Stimulated activated naive CD8-positive, alpha-beta T cell treated with anti-CD3 and anti-CD28 coated beads, Interleukin-15, Interleukin-2, amounts not matched to agents 100 U/mL and 50 U/mL, for 24 hours (primary cell): Measurements from ENCODE around the gene ENTPD1.
"Not testable (repeated sequence)": the region's sequence is repeated elsewhere in the genome, so short reads cannot be mapped to it uniquely, and the experiment has no call there.

ENCODE experiments used
- ATAC-seq: fragments of 150-1000 bp; cut with Tn5 transposase; one replicate; pipeline ENCODE4 v1.10.0; 2021
- DNase-seq: peaks from one replicate; pipeline ENCODE4 v3.0.0; 2021

Gene ENTPD1

GRCh38 chr10:95756041-95756761 lies at the start of gene ENTPD1:
Gene ENTPD1 (plus strand): TSS chr10:95756163. CDS start chr10:95756240, 77 bp downstream.
- no peak for DNase-seq
- no peak for ATAC-seq

GRCh38 chr10:95706573-95706972 lies 49.4 kb upstream of the ENTPD1 start:
- DNase-seq (no peak), ATAC-seq (no peak)

- ATAC-seq = no peak
- DNase-seq = no peak
Observed at GRCh38 chr10:95706990-95707389, 49.0 kb upstream of the ENTPD1 start.

GRCh38 chr10:95711492-95711891 lies 44.5 kb upstream of the ENTPD1 start:
- ATAC-seq = no peak
- DNase-seq = no peak

- ATAC-seq (no peak), DNase-seq (no peak)
Observed at GRCh38 chr10:95716466-95716865, 39.5 kb upstream of the ENTPD1 start.

GRCh38 chr10:95716866-95717265 lies 39.1 kb upstream of the ENTPD1 start:
- DNase-seq = no peak
- ATAC-seq = no peak

GRCh38 chr10:95720745-95721144 lies 35.2 kb upstream of the ENTPD1 start:
- DNase-seq, ATAC-seq: not testable (repeated sequence)

- ATAC-seq, DNase-seq: not testable (repeated sequence)
Observed at GRCh38 chr10:95722496-95722895, 33.5 kb upstream of the ENTPD1 start.

GRCh38 chr10:95728526-95728925 lies 27.4 kb upstream of the ENTPD1 start:
- DNase-seq (no peak), ATAC-seq (no peak)

- DNase-seq (no peak), ATAC-seq (no peak)
Observed at GRCh38 chr10:95729323-95730055, 26.5 kb upstream of the ENTPD1 start.

- ATAC-seq = no peak
- DNase-seq = no peak
Observed at GRCh38 chr10:95730233-95730632, 25.7 kb upstream of the ENTPD1 start.

GRCh38 chr10:95732907-95733306 lies 23.1 kb upstream of the ENTPD1 start:
- ATAC-seq = not testable (repeated sequence)

GRCh38 chr10:95739056-95739455 lies 16.9 kb upstream of the ENTPD1 start:
- no peak for ATAC-seq
- no peak for DNase-seq

More at GRCh38 chr10:95732907-95733306, 23.1 kb upstream of the ENTPD1 start:
- not testable (repeated sequence) for DNase-seq

GRCh38 chr10:95741807-95742467 lies 14.0 kb upstream of the ENTPD1 start:
- no peak for DNase-seq
- ATAC-seq = no peak

GRCh38 chr10:95742485-95742884 lies 13.5 kb upstream of the ENTPD1 start:
- ATAC-seq = no peak
- no peak for DNase-seq

- DNase-seq (no peak), ATAC-seq (no peak)
Observed at GRCh38 chr10:95742962-95743535, 12.9 kb upstream of the ENTPD1 start.

GRCh38 chr10:95745501-95745900 lies 10.5 kb upstream of the ENTPD1 start:
- ATAC-seq (no peak), DNase-seq (no peak)

- DNase-seq = no peak
Observed at GRCh38 chr10:95748349-95748748, 7.6 kb upstream of the ENTPD1 start.

GRCh38 chr10:95755511-95756004 lies 405 bp upstream of the ENTPD1 start:
- ATAC-seq = no peak
- DNase-seq = no peak

More at GRCh38 chr10:95748349-95748748, 7.6 kb upstream of the ENTPD1 start:
- no peak for ATAC-seq

GRCh38 chr10:95756809-95757684 lies 1.1 kb downstream of the ENTPD1 start:
- ATAC-seq (no peak), DNase-seq (no peak)

GRCh38 chr10:95758351-95759025 lies 2.5 kb downstream of the ENTPD1 start:
- ATAC-seq (peak; percentile 73), DNase-seq (peak; percentile 7)
